A673 (cell line): ENCODE measurements around the gene VAT1L. TPM values are rescaled to one million over a fixed set of nuclear protein-coding genes. Genes with fewer than 3 reads are reported as not detected.

Experiments used
- BruUV-seq: library from RNA; stranded (reverse); fragments of 400-500 nt; replicated peaks from 2 replicates; lab custom pipeline; 2021; lab: Mats Ljungman, UMichigan
- CTCF ChIA-PET: fragments of 300-600 bp; sonication (Branson Sonifier 250); formaldehyde crosslinking; loops from one replicate; lab custom pipeline; 2022; ENCODE audit warnings: antibody characterized with exemption; lab: Charles Lee
- POLR2A ChIA-PET: fragments of 300-600 bp; sonication (Branson Sonifier 250); formaldehyde crosslinking; loops from one replicate; lab custom pipeline; 2022; ENCODE audit warnings: antibody characterized with exemption; ENCODE audit not compliant: low non-redundant PET; lab: Charles Lee
- DNase-seq: peaks from one replicate; pipeline ENCODE4 v3.0.0-alpha.2; 2015; ENCODE audit warnings: low spot score
- H3K27ac ChIP-seq: fragments of 200-600 bp; sonication (generic); 2 replicates; pipeline ENCODE4 v1.5.1; 2016; ENCODE audit warnings: mixed run types, low read depth, mild to moderate bottlenecking, mixed read lengths, antibody characterized with exemption, low read length; ENCODE audit not compliant: poor library complexity, severe bottlenecking
- H3K27me3 ChIP-seq: fragments of 200-600 bp; sonication (generic); replicated peaks from 2 replicates; pipeline ENCODE4 v1.6.1; 2017; ENCODE audit warnings: mixed run types, low read depth, mild to moderate bottlenecking, mixed read lengths, antibody characterized with exemption, low read length; ENCODE audit not compliant: insufficient read depth, poor library complexity
- H3K36me3 ChIP-seq: fragments of 200-600 bp; sonication (generic); 2 replicates; pipeline ENCODE4 v1.6.1; 2016; ENCODE audit warnings: mixed run types, mild to moderate bottlenecking, mixed read lengths, antibody characterized with exemption, low read length; ENCODE audit not compliant: insufficient read depth, poor library complexity, severe bottlenecking
- H3K4me1 ChIP-seq: fragments of 200-600 bp; sonication (generic); 2 replicates; pipeline ENCODE4 v1.6.1; 2017; ENCODE audit warnings: mixed run types, mild to moderate bottlenecking, mixed read lengths, antibody characterized with exemption, low read length; ENCODE audit not compliant: insufficient read depth, poor library complexity, severe bottlenecking
- H3K4me3 ChIP-seq: fragments of 200-600 bp; sonication (generic); 2 replicates; pipeline ENCODE4 v1.5.1; 2016; ENCODE audit warnings: low read depth, mixed run types, mild to moderate bottlenecking, mixed read lengths, low read length; ENCODE audit not compliant: poor library complexity, severe bottlenecking
- H3K9me3 ChIP-seq: fragments of 200-600 bp; sonication (generic); 2 replicates; pipeline ENCODE4 v1.6.1; 2016; ENCODE audit warnings: mixed run types, low read depth, mild to moderate bottlenecking, mixed read lengths, antibody characterized with exemption, low read length; ENCODE audit not compliant: poor library complexity, severe bottlenecking
- CTCF ChIP-seq: fragments of 300-800, 200-600 bp; sonication (generic); conservative IDR thresholded peaks from 2 replicates; pipeline ENCODE4 v1.5.1; 2017; ENCODE audit warnings: low read depth, mild to moderate bottlenecking, antibody characterized with exemption, low read length, moderate library complexity, mixed read lengths
- EZH2 ChIP-seq: fragments of 200-600 bp; sonication (generic); IDR thresholded peaks from 2 replicates; pipeline ENCODE4 v1.6.1; 2017; ENCODE audit warnings: borderline replicate concordance, low read depth, mild to moderate bottlenecking, mixed read lengths, antibody characterized with exemption, low read length; ENCODE audit not compliant: poor library complexity, severe bottlenecking
- intact Hi-C: fragments of 100-400 bp; cut with micrococcal nuclease; formaldehyde crosslinking; loops from one replicate; pipeline ENCODE4 v1.10.0; 2022; ENCODE audit not compliant: unreplicated experiment
- total RNA-seq: library from RNA; stranded (reverse); gene quantifications from 2 replicates; pipeline ENCODE4 v1.2.3, GENCODE V29; 2021

Gene VAT1L
- total RNA-seq, 1 experiment from 2014 or later: 0.09 TPM

GRCh38 chr16:77919761-77920415 is 131.5 kb downstream of the VAT1L start:
- no TSS peak for BruUV-seq
- Histone ChIP-seq H3K27me3 (no peaks in the 10 kb centered on the region), H3K27ac (no peak overlapping the region), H3K9me3 (no peaks in the 10 kb centered on the region), H3K36me3 (no peaks in the 10 kb centered on the region), H3K4me1 (peaks cover 5% of the 10 kb centered on the region), H3K4me3 (no peak overlapping the region)
- DNase-seq: no peak
- intact Hi-C loops: no loop called here
- CTCF ChIA-PET: interaction anchor here (0.6 kb wide), 1 partner anchor 41 kb away, joined by 3 read pairs; no protein-coding TSS in a partner anchor
- POLR2A ChIA-PET: no interaction called here
- TF ChIP-seq CTCF: no peak
- TF ChIP-seq EZH2: no peak

GRCh38 chr16:77920984-77921383 is 132.6 kb downstream of the VAT1L start:
- Histone ChIP-seq H3K36me3 (no peaks in the 10 kb centered on the region), H3K4me1 (peaks cover 6% of the 10 kb centered on the region), H3K27me3 (no peaks in the 10 kb centered on the region), H3K27ac (no peak overlapping the region), H3K4me3 (no peak overlapping the region), H3K9me3 (no peaks in the 10 kb centered on the region)
- POLR2A ChIA-PET: no interaction called here
- intact Hi-C loops: no loop called here
- CTCF ChIA-PET: no interaction called here
- BruUV-seq: no TSS peak
- DNase-seq: no peak
- no peak for TF ChIP-seq EZH2
- no peak for TF ChIP-seq CTCF

GRCh38 chr16:77922228-77922754 is 133.9 kb downstream of the VAT1L start:
- ChIA-PET CTCF (no interaction called here), POLR2A (no interaction called here)
- H3K9me3 ChIP-seq: no peaks in the 10 kb centered on the region
- BruUV-seq: no TSS peak
- no peak overlapping the region for H3K4me3 ChIP-seq
- DNase-seq: peak; percentile 21
- intact Hi-C loops: no loop called here
- H3K36me3 ChIP-seq: no peaks in the 10 kb centered on the region
- H3K27me3 ChIP-seq: no peaks in the 10 kb centered on the region
- TF ChIP-seq CTCF (no peak), EZH2 (no peak)
- peaks cover 6% of the 10 kb centered on the region for H3K4me1 ChIP-seq
- H3K27ac ChIP-seq: no peak overlapping the region
